Activated CD4-positive, CD25-positive, alpha-beta regulatory T cell treated with anti-CD3 and anti-CD28 coated beads, Interleukin-2, amount 50 U/mL, for 16 hours (primary cell): ENCODE data around the gene NRXN3.

ENCODE experiments used
- DNase-seq: peaks from one replicate; pipeline ENCODE4 v3.0.0-alpha.2; 2020; ENCODE audit warnings: low read depth, low spot score

The NRXN3 gene

DNA sequence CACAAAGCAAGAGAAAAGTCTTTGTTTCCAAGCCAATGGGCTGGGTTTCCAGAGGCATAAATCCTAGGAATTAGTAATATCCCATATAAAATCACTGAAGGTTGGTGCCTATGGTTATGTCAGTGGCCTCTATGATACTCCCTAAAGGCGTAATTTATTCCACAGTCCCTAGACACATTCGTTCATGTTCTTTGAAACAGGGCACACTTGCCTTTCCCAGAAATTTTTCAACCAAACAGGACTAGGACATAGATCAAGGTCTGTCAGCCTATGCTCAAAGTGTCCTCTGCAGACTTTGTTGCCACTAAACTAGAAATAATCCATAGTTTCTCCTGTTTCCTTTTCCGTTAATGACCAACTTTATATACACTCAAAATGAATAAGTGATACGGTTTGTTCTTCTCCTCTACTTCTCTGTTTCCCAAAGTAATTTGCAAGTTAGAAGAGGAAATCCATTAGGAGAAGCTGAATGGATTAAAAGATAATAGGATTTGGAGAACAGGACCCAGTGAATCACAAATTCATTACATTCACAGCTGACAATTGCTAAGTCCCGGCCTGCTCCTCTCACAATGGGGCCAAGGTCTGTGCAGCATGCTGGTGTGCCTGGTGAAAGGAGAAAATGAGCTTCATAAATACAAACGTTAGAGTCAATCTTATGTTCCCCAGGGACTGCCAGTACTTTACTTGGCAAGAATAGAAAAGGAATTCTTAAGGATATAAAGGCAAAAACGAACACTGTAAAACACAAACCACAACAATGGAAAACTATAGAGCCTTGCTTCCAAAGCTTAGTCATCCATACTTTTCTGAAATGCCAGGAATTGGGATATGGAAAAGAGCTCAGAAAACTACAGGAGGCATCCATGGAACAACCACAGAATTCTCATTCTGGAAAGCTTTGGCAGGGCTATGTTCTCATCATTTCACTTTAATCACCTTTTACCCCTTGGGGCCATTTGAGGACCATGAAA, 966.2 kb downstream of the NRXN3 start:
- DNase-seq: no peak

DNA sequence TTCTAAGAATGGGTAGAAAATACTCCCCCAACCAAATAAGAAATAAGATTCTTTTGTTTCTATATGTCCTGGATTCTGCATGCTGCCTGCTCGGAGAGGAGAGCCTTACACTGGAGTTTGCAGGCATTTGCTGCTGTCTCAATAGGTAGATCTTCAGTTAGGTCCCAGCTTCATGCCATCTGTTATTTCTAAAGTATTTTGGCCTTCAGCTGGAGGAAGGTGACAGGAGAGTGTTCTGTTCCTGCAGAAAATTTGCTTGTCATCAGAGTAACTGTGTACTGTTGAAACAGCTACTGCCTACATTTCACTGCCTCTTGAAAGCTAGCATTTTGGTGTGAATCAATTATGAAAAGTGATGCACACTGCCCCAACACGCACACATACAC, 966.9 kb downstream of the NRXN3 start:
- no peak for DNase-seq

DNA sequence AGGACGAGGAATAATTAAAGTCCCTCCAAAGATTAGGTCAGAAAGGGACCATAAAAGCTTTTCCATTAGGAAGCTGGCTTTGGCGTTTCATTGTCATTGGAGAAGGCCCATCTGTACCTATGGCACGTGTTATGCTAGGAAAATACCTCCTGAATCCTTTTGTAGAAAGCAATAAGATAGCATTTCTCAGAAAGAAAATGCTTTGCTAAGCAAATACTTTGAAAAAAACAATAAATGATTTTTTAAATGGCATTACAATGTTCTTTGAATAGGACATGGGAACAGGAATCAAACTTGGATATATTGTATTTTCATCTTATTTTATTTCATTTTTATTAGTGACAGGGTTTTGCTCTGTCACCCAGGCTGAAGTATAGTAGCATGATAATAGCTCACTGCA, 967.7 kb downstream of the NRXN3 start:
- DNase-seq: no peak

DNA sequence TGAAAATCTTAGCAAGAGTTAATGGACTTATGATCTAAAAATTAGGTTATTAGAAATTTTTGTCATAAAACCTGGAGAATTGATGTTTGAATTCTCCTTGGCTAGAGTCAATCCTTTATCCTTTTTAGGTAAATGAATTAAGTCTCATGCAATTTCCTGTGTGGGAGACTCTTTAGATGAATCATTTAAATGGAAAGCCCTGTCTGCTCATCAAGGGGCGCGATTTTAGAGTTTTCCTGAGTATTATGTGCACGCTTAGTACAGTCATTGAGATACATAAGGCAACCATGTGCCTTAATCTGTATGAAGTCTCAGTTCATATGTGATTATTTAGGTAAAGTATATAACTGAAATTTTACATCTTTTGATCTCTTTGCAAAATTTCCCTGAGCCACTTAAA, 974.7 kb downstream of the NRXN3 start:
- DNase-seq: no peak

DNA sequence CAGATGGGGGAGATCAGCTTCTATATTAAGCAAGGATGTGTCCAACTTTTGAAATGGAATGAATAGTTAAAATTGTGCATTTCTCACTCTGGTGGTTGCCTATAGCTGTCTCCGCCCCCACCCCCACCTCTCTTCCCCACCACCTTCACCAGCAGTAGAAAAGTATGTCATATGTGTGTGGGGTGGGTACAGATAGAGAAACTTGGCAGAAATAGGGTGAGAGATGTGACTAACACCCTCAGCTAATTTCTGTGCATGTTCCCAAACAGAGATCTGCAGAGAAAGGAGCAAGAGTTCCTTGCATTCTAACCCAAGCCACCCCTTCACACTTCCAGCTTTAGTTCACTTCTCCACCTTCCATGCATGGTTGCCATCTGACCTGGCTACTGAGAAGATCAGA, 980.1 kb downstream of the NRXN3 start:
- no peak for DNase-seq

DNA sequence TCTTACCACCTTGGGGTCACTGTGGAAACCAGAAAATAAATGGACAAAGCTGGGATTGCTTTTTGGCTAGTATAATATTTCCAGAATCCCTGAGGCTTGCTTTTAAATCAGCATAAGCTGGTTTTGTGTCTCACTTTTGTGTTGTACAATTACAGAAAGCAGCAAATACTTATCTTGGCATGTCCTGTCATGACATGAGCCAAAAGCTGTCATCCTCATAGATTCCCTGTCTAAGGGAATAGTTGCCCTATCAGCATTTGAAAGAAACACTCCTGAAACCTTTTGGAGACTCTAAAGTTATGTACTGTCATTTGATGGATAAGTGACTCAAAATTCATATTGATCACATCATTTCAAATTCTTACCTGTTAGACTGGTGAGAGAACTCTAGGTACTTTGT, 987.2 kb downstream of the NRXN3 start:
- no peak for DNase-seq

DNA sequence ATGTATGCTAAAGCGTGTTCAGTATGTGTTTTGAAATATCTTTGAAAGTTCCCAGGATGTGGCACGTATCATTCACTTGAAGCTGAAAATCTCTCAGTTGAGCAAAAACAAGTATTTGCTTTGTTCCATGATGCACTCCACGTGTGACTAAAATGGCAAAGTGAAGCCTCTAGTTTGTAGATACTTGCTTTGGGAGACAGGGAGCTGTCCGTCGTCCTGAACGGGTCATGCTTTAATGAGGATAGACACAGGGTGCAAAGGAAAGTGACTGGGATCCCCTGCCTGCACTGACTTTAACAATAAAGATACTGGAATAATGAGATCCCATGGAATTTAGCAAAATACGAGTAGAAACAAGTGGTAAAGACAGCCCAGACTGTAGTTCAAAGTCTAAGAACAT, 991.4 kb downstream of the NRXN3 start:
- DNase-seq: no peak

DNA sequence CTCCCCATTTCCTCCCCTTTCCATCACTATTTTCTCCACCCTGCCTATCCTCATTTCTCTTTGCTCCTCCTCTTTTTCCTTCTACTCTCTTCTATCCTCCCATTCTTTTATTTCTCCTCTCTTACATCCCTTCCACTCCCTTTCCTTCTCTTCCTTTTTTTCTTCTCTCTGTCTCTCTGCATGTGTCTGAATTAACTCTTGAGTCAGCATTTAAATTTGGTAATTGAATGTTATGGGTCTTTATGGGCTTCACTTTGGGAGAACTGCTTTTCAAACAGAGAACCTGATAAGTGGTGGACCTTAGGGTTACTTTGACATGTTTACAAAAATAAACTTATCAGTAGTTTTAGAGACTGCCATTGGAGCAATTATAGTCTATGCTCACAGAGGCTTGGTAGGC, 992.7 kb downstream of the NRXN3 start:
- no peak for DNase-seq

DNA sequence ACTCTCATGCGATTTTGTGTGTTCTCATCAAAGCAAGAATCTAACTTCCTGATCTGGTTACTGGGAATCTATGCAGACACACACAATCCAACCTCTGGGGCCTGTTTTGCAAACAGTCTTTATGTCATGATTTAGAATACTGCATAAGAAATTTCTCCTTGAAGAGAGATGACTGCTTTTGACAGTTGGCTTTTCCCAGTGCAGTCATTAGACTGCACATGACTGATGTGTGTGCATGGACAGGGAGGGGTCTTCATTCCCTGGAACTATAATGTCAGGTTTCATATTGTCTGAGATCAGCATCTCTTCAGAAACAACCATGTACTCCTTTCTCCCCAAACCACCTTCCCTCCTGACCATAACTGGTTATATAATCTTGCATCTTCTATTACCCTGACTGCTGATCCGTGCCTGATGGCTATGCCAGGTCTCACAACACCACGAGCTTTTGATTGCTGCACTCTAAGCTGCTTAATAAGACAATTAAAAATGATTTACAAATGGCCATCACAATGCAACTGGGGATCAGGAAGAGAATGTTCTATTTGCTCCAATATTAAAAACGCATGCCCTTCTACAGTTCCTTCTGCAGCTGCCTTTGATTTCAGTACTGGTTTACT, 995.4 kb downstream of the NRXN3 start:
- DNase-seq: no peak

DNA sequence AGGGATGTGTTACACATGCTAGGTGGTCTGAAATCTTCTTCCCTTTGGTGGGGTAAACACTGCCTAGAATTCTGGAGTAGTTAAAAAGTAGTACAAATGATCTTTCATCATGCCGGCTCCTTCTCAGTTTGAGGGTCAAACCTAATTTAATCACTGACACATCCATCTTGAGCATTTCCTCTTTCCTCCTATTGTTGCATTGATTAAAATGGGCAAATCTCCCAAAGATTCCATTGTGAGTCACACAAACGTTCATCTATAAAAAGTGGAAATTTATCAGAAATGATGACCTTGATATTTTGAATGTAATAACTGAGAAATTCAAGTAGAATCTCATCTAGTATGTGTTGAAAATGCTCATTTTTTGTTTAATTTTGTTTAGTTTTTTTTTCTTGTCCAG, 996.0 kb downstream of the NRXN3 start:
- no peak for DNase-seq

DNA sequence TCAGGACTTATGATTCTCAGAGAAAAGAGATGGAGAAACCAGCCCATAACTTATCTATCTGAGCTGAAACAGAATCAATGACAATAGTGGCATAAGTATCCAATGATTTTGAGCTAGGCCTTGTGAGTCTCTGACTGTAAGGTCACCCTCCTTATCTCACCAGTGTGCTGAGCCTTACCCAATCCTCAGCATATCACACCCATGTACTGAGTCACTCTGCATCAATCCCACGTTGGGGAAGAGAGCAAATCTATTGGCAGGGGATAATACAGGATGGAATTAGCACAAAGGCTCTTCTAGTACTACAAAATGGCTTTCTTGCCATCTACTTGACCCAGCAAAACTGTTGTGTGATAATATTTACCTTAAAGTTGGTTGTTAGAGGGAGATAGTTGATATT, 997.8 kb downstream of the NRXN3 start:
- DNase-seq: no peak

DNA sequence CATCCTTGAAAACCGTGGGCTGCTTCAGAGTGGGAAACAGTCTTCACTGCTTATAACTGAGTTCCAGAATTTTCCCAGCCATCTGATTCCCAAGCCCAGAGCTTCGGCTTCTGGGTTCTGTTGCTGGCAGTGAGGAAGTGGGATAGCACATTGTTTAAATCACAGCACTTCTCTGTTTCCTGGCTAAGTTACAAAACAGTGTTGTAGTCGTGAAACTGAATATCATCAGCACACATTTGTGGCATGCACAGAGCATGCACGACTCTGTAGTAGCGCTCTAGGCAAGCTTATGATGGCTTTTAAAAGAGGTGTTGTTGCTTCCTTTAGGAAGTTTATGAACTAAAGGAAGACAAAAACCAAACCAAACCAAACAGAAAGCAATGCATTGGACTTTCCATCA, 1005.5 kb downstream of the NRXN3 start:
- DNase-seq: no peak

DNA sequence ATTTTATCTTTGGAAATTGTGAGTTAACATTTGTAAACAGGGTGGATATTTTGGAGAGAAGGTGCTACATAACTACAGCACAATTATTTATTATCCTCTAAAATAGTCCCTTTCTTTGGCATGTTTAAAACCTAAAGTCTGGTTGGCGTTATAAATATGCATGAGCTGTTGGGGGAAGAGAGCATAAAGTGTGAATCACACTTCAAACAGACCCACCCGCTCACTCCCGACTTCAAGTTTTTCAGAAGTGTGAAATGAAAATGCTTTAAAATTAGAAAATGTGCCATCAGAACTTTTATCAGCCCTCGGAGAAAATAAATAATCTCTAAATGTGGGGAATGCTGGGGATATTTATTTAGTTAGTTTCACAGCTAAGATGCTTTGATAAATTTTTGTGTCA, 1006.9 kb downstream of the NRXN3 start:
- no peak for DNase-seq

DNA sequence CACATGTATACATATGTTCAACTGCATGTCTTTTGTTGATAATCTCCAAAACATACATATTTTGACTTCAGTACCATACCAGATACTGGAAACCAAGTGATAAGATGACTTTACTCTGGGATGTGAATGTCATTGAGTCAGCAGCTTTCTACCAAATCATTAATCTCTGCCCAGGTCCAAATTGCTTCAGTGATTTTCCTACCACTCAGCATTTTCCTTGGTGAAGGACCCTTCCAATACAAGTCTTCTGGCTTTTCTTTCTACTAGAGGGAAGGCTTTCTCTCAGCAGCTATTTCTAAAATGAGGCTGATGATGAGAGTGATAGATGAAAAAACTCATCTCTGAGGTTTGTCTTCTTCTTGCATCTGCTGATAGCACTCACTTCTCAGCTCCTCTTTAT, 1008.5 kb downstream of the NRXN3 start:
- DNase-seq: no peak

DNA sequence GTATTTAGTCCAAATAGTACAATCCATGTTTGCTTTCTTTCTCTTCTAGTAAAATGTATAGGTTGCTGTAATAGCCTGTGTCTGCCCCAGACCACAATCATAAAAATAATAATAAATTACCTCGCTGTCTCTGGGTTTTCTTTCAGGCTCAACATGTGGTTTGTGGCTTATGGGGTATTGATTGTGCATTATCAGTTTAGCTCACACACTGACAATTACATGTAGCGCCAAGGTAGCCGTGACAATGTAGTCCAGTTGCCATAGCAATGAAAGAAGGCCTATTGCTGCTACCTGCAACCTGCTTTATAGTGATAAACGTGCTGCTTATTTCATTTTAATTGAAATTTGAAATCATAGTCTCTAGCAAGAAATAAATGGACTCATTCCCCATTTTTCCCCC, 1009.8 kb downstream of the NRXN3 start:
- DNase-seq: no peak

DNA sequence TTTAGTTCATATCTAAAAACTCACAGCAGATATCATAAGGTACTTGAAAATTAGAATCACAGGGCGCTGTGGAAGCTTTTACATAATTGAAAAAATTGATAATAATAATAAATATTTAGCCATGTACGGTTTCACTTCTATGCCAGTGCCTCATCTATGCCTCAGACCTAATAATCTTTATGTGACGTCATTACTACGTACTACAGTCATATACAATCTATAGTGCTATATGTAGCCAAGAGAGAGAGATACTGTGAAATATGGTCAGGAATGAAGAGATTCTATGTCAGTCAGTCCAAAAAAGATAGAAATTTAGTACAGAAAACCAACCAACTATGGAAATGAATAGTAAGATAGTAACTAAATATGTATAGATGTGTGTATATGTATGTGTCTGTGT, 1010.5 kb downstream of the NRXN3 start:
- DNase-seq: no peak

DNA sequence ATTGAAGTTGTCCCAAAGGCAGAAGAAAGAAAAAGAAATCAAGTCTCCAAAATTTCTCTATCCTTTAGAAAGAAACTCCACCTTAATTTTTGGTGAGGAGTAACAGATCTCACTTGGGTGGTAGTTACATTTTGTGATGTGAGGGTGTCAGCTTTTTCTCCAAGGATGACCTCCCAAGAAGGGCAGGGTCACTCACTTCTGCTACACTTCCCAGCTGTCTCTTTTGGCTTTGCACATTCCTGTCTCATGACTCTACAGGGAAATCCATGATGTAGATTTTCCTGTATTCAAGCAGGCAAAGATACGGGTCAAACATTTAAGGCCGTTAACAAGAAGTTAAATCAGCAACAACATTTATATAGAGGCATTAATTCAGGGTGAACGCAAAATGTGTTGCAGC, 1016.4 kb downstream of the NRXN3 start:
- no peak for DNase-seq

DNA sequence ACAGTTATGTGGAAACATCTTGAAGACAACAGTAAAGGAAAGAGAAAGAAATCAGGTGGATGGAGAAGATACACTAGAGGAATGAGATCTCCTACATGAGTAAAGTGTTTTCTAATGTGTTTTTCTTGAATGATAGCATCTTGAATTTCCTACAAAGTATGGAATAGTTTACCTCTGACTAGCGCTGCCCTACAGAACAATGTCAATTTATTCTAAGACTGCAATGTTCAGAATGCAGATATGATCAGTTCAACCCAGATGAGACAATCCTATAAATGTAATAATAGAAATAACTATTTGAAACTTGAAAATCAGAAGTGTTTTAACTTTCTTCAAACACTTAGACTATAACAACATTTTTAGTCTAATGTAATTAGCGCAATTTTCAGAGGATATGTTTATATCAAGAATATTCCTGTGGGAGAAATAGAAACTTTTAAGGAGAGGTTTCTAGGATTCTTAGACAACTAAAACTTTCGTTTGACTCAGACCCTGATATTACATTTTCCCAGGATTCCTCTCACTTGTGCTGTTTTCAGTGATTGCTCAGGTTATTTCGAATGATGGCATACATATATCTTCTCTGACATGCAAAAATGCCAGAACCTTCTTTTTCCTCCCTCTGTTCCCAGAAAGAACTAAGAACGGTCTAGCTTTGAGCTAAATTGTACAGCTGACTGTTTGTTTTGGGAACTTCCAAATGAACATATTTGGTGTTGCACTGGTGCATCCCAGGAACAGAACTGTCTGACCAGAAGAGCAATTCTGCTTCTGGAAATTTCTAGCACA, 1023.7 kb downstream of the NRXN3 start:
- no peak for DNase-seq

DNA sequence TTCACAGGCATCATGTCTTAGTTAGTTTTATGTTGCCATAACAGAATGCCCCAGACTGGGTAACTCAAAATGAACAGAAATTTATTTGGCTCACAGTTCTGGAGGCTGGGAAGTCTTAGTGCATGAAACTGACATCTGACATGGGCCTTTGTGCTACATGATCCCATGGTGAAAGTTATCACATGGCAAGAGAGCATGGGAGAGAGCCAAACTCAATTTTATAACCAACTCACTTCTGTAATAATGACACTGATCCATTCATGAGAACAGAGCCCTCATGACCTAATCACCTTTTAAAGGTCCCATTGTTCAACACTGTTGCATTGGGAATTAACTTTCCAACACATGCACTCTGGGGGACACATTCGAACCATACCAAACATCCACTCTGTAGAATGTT, 1026.0 kb downstream of the NRXN3 start:
- DNase-seq: no peak

DNA sequence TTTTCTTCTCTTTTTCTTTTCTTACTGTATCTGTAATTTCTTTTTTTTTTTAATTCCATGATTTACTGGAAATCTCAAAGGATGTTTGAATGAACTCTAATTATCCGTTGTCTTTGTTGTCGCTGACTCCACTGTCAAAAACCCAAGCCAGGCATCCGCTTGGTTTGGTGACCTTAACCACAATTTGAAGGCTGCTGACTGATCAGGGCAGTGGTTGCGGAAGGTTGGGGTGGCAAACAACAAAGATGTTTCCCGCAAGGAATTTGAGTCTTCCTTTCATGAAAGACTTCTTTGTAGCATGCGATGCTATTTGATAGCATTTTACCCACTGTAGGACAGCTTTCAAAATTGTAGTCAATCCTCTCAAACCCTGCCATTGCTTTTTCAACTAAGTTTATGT, 1027.3 kb downstream of the NRXN3 start:
- no peak for DNase-seq

DNA sequence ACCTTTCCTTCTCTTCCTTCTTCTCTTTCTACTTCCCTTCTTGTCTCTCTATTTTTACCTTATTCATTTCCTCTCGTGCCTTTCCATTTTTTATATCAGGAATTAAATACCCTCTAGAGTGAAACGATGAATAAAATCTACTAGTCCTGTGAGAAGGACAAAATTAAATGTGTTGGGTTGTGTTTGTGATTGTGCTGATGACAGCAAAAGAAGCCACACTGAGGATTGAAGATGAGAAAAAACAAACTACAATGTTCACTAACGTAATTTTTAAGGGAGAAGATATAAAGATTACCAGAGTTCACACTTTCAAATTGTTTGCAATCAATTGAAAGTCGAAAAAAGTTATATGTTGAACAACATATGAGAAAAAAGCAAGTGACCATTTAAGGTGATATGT, 1029.0 kb downstream of the NRXN3 start:
- DNase-seq: no peak

DNA sequence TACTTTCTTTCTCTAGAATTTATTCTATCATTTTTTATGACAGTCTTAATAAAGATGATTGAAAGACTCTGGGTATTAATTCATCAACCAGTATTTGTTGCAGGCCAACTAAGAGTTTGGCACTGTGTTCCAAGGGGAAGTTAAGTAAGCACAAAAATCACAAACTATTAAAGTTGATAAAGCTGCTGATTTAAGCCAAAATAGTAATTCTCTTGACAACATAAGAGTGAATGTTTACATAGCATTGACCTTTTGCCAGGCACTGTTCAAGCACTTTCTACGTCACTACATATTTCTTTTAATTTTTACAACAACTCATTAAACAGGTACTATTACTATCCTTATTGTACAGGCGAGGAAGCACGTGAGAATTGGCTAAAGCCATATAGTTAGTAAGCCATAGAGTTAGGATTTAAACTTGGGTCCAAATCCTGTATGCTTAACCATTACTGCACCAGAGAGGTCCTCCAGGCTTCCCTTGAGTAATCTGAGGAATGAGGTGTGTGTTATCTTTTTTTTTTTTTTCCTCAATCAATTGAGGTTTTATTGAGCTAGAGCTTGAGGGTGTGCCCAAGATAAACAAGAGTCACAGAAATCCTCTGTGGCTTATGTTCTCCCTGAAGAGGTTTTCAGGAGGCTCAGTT, 1031.5 kb downstream of the NRXN3 start:
- no peak for DNase-seq
